AG08396 (cell line): ENCODE results near the gene EEIG1.
"Not testable (repeated sequence)": the region's sequence is repeated elsewhere in the genome, so short reads cannot be mapped to it uniquely, and the experiment has no call there.

Experiments
- DNase-seq: peaks from one replicate; pipeline ENCODE4 v3.0.0; 2012; ENCODE audit warnings: low spot score, mixed read lengths

EEIG1 gene

GRCh38 chr9:127980706-127981558, at the start of gene EEIG1:
EEIG1 (minus strand) TSS chr9:127980989; CDS start chr9:127980137, 852 bp downstream.
- peak; percentile 98 for DNase-seq

DNA sequence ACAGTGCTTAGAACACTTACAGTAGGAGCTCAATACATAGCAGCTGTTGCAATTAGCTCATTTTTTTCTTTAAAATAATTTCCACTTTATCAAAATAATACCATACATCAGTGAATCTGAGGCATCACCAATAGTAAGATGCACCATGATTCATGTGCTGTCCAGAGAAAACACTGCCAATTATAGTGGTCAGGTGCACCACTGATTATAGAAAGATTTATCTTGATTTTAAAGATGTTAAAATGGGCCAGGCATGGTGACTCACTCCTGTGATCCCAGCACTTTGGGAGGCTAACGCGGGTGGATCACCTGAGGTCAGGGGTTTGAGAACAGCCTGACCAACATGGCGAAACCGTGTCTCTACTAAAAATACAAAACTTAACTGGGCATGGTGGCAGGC, 46.9 kb upstream of the EEIG1 start:
- DNase-seq = no peak

DNA sequence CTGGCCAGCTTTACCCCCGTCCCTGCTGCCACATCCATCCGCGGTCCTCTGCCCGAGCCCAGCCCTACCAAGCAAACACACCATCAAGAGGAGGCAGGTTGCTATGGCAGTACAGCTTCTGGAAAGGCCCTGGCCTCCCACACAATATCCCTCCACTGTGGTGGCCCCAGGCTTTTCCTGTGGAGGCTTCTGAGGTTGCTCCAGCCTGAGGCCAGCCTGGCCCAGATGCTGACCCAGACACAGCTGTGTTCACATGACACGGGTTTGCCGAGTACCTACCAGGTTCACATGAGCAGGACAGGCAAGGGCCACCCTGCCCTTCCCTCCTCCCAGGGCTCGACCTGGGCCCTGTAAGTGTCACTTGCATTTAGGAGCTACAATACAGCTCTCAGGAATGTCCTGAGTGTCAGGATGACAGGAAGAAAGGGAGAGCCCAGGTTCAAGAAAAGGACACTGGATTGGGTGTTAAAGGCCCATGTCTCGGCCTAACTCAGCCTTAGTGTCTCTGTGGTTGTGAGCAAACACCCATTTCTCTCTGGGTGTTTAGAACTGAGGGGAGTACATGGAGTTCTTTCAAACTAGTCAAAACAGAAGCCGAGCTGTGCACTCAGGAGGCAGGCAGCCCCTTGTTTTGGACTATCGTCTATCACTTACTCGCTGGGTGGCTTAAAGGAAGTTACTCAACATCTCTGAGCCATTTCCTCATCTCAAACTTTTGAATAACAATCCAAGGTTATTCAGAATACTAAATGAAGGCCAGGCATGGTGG, 46.2 kb upstream of the EEIG1 start:
- no peak for DNase-seq

DNA sequence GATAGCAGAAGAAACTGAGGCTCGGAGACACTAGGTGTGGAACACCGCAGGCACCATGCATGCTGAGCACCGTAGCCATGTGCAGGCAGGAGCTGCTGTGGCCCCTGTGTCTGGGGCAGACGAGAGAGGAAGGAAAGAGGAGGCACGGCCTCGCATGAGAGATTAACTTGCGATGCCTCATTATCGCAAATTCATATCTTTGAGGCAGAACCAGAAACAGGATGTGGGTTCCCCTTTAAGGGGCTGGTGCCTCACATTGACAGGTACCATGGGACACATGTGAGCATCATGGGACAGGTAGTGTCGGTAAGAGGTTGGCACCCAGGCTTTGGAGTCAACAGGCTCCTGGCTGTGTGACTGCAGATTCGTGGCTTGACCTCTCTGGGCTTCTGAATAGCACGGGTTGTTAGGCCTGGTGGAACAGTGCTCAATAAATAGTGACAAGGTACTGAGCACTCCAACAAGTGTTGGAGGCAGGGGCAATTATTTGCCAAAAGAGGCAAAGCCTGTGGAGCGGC, 45.5 kb upstream of the EEIG1 start:
- no peak for DNase-seq

GRCh38 chr9:128025736-128026135, 44.9 kb upstream of the EEIG1 start:
- no peak for DNase-seq

DNA sequence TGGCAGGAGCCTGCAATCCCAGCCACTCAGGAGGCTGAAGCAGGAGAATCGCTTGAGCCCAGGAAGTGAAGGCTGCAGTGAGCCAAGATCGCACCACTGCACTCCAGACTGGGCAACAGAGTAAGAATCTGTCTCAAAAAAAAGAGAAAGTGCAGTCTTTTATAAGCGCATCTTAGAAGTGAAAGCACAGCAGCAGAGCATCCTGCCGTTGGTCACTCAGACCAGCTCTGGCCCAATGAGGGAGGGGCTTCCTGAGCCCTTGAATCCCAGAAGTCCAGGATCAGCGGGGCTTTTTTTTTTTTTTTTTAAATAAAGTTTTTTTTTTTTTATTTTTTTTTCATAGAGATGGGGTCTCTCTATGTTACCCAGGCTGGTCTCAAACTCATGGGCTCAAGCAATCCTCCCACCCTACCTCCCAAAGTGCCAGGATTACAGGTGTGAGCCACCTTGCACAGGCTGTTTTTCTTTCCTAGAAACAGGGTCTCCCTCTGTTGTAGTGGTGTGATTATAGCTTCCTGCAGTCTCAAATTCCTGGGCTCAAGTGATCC, 44.0 kb upstream of the EEIG1 start:
- no peak for DNase-seq

DNA sequence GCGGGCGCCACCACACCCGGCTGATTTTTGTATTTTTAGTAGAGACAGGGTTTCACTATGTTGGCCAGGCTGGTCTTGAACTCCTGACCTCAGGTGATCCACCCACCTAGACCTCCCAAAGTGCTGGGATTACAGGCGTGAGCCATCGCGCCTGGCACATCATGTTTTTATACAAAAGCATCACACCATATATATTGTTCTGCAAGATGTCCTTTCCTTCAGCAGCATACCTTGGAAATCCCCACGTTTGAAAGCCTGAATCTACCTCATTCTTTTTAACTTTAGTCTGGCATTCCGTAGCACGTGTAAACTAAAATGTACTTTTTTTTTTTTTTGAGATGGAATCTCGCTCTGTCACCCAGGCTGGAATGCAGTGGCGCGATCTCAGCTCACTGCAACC, 42.9 kb upstream of the EEIG1 start:
- not testable (repeated sequence) for DNase-seq

GRCh38 chr9:128022886-128023285, 42.1 kb upstream of the EEIG1 start:
- DNase-seq = no peak

DNA sequence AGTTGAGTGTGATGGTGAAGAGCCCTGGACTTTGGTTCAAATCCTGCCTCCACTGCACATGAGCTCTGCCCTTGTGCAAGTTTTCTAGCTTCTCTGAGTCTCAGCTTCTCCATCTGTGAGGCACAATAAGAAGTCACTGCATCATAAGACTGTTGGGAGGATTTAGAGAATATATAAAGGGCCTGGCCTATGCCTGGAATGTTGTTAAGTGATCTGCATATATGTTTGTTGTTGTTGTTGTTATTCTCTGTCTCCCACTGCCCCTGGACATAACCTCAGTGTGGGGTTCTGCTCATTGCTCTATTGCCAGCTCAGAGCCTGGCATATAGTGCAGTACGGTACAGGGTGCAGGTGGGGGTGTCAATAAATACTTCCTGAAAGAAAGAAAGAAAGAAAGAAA, 40.3 kb upstream of the EEIG1 start:
- DNase-seq = no peak

GRCh38 chr9:128020692-128021091, 39.9 kb upstream of the EEIG1 start:
- no peak for DNase-seq

GRCh38 chr9:128015696-128016095, 34.9 kb upstream of the EEIG1 start:
- DNase-seq = no peak

- no peak for DNase-seq
Observed at GRCh38 chr9:128011071-128011817, 30.5 kb upstream of the EEIG1 start.

DNA sequence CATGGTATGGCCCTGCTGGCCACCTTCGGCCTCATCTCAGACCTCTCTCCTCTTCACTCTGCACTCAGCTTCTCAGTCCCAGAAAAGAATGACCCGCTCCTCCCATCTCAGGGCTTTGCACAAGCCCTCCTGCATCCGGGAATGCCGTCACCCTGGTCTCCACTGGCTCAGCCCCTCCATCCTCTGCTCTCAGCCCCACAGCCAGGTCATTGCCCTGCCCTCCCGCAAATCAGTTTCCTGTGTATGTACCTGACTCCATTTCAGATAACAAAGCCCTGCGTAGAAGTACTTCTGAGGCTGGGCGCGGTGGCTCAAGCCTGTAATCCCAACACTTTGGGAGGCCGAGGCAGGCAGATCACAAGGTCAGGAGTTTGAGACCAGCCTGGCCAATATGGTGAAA, 28.9 kb upstream of the EEIG1 start:
- DNase-seq = no peak

- DNase-seq = no peak
Observed at GRCh38 chr9:128008171-128008570, 27.4 kb upstream of the EEIG1 start.

- no peak for DNase-seq
Observed at GRCh38 chr9:128007566-128008138, 26.9 kb upstream of the EEIG1 start.

- no peak for DNase-seq
Observed at GRCh38 chr9:128006332-128006996, 25.7 kb upstream of the EEIG1 start.

GRCh38 chr9:128005923-128006322, 25.1 kb upstream of the EEIG1 start:
- DNase-seq = no peak

DNA sequence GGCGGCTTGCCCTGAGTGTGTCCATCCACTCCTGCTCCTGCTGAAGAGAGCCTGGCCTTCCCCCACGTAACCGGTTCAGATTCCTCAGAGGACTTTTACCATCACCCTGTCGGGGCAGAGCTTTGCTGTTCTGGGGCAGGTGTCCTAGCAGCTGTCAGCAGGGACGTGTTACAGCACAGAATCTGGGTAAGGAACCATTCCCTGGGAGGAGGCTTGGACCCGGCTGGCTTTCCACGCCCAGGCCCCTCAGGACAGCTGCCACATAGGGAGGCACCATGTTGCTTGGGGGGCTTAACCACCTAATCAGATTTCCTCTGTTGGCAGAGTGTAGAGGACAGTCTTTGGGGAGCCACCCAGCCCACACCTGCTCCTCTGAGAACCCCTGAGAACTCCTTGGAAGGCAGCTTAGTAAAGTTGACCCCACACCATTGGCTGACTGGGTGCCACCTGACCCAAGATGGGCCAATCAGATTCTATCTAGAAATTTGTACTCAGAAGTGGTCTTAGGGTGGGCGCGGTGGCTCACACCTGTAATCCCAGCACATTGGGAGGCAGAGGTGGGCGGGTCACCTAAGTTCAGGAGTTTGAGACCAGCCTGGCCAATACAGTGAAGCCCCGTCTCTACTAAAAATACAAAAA, 23.3 kb upstream of the EEIG1 start:
- no peak for DNase-seq

DNA sequence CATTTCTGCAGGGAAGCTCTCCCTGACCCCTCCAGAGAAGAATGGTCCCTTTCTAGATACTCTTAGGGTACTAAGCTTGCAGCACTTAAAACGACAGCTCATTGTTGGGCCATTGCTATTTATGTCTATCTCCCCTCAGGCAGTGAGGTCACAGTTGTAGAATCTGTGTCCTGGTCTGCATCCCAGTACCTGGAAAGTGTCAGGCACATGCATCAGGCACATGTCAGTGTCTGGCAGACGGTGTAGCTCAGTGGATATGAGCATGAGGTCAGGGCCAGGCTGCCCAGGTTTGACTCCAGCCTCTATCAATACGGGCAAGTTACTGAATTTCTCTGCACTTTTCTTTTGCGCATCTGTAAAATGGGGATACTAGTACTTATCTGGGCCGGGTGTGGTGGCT, 22.2 kb upstream of the EEIG1 start:
- no peak for DNase-seq

DNA sequence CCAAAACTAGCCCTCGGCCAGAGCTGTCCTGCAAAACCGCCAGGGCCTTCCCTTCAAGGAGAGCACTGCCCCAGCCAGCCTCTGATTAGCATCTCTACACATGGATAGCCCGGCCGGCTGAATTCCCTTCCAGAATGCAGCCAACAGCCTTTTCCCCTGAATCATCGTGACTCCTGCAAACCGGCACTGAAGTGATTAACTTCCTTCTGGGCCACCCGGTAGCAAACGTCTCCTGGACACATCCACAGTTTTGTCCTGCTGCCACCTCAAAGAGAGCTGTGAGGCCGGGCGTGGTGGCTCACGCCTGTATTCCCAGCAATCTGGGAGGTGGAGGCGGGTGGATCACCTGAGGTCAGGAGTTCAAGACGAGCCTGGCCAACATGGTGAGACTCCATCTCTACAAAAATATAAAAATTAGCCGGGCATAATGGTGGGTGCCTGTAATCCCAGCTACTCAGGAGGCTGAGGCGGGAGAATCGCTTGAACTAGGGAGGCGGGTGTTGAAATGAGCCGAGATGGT, 21.1 kb upstream of the EEIG1 start:
- peak; percentile 84 for DNase-seq
